ELF-1 (cell line): Measurements from ENCODE around the gene SSTR5.
A peak's percentile ranks its signal among the peaks of the same experiment; 100 is the strongest.

Source experiments
- DNase-seq: peaks from one replicate; pipeline ENCODE4 v3.0.0-alpha.2; 2016; ENCODE audit warnings: low read depth, low spot score

Gene SSTR5

DNA sequence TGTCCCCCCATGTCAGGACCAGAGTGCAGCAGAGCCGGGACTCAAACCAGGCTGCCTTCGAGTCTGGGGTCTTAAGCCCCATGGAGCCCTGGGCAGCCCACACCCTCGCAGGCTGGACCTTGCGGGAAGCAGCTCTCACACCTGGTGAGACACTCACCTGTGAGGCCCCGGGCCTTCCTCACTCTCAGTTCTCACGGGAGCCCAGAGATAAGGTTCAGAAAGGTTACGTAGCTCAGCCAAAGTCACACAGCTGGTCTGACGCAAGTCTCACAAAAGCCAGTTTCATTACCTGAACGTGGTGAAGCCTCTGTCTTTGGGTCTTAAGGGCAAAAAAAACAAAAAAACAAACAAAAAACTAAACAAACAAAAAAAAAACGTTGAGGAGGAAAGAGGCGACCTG lies 32.8 kb upstream of the SSTR5 start:
- no peak for DNase-seq

DNA sequence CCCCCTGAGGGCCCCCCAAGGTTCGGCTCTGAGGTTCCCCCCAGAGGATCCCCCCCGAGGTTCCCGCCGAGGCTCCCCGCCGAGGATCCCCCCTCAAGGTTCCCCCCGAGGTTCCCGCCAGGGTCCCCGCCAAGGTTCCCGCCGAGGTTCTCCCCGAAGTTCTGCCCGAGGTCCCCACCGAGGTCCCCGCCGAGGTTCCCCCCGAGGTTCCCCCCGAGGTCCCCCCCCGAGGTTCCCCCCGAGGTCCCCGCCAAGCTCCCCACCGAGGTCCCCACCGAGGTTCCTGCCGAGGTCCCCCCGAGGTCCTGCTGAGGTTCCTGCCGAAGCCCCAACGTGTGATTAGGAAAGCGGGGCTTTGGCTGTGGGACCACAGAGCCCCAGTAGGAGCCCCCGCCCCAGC lies 32.2 kb upstream of the SSTR5 start:
- no peak for DNase-seq

DNA sequence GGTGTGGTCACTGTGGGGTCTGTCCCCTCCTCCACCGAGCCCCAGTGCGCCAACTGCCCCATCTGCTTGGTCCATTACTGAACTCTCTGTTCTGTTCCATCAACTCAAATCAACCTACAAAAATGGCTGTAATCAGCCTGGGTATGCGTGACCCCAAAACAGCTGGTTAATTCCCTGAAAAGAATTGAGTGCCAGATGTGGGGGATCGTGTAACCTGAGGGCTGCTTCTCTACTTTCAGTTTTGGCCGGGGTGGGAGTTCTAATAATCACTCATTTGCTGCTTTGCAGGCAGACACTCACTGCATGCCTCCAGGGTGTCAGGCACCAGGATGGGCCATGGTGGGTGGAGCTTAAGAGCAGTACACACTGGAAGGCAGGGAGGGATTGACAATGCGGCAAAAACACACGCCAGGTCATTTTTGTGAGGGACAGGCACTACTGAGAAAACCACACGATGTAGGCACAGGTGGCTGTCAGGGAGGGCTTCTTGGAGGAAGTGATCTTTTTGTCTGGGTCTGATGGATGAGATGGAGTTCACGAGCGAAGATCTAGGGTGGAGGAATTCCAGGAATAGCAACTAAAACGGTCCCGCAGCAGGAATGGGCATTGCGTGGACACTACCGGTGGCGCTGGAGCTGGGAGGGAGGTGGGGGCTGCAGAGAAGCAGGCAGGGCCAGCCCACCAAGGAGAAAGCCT lies 30.4 kb upstream of the SSTR5 start:
- DNase-seq, result no peak

DNA sequence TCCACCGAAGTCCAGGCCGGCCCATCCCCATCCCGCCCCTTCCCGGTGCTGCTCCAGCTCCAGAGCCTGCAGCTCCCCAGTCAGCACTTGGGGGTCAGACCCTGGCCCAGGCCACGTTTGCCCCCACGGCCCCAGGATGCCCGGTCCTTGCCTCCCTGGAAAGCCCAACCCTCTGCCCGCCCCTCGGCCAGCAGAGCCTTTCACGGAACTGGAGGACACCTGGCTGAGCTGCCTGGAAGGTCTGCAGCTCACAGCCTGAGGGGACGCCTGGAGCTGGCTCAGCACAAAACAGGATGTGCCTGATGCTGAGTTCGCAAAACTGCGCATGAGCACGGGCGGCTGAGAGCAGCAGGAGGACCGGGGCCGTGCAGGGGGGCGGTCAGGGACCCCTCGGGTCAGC lies 29.7 kb upstream of the SSTR5 start:
- peak; percentile 77 for DNase-seq

DNA sequence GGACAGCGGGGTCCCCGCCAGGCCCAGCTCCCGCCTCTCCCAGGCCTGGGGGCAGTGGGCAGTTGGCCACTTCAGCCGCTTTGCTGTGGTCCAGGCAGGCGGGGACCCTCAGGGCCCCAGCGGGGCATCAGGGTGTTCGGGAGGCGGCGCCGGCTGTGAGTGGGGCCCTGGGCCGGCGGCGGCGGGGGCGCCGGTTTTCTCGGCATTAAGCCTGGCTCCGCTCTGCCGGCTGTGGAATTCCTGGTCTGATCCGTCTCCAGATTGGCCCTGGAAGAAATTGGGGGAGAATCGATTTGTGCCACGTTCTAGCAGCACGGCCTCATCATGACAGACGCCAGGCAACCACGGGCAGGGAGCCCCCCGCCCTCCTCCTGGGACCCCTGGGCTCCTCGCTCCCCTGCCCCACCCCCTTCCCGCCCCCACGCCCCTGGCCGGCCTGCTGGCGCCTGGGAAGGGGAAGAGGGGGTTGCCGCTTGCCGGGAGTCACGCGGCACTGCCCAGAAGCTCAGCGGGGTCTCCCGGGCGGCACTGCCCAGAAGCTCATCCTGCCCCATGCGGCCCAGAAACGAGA lies 28.6 kb upstream of the SSTR5 start:
- no peak for DNase-seq

DNA sequence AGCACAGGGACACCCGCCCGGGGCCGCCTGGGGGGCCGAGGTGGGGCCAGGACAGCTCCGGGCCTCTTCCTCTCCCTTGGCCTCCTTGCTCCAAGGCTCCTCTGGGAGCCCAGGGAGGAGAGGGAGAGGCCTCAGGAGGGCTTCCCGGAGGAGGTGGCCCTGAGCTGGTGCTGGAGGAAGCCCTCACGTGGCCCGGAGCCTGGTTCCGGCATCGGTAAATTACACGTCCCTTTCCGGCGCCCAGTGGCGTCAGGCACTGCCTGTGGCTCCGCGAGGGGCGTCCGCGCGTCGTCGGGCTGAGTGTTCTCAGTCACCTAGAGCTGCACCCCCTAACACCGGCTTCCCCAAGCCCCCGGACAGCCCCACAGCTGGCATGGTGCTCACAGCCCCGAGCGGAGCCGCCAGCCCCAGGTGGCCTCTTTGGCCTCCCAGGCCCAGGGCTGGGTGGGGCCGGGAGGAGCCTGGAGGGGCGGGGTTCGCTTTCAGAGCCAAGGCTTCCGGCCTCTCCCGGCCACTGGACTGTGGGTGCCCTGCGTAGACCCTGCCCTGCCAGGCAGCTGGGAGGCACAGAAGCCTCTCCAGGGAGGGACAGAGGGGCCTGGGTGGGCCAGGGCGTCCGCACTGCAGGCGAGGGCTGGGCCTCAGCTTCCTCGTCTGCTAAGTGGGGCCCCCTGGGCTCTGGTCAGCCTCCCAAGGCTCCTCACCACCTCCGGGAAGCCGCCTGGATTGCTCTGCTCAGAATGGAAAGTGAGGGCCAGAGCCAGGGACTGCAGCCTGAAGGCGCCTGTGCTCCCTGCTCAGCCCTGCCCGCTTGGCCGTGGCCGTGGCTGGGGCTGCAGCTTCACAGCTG lies 27.9 kb upstream of the SSTR5 start:
- DNase-seq, result no peak

DNA sequence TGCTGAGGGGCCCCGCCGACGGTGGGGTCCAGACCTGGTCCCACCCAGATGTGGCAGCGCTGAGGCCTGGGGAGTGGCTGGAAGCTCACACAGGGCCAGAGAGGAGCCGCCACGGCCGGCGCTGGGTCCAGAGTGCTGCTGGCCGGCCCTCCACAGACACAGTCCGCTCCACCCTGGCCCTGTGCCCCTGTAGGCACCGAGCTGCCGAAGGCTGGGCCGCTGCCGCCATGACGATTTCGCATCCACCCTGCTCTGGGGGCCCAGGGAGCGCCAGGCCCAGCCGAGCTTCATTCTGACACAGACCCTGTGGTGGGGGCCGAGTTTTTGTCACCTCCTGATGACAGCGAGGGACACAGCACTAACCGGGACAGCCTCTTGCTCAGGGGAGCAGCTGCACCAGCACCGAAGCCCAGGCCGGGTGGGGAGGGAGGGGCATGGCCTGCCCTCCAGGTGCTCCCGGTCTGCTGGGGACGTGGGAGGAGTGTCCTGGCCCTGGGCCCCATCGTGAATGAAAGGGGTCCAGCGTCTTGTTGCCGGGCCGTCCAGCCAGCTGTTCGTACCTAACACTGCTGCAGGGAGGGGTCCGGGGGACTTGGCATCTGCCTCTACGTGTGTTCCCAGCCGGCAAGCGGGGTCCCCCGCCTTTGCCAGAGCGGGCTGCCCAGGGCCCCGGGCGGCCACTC lies 27.1 kb upstream of the SSTR5 start:
- no peak for DNase-seq

DNA sequence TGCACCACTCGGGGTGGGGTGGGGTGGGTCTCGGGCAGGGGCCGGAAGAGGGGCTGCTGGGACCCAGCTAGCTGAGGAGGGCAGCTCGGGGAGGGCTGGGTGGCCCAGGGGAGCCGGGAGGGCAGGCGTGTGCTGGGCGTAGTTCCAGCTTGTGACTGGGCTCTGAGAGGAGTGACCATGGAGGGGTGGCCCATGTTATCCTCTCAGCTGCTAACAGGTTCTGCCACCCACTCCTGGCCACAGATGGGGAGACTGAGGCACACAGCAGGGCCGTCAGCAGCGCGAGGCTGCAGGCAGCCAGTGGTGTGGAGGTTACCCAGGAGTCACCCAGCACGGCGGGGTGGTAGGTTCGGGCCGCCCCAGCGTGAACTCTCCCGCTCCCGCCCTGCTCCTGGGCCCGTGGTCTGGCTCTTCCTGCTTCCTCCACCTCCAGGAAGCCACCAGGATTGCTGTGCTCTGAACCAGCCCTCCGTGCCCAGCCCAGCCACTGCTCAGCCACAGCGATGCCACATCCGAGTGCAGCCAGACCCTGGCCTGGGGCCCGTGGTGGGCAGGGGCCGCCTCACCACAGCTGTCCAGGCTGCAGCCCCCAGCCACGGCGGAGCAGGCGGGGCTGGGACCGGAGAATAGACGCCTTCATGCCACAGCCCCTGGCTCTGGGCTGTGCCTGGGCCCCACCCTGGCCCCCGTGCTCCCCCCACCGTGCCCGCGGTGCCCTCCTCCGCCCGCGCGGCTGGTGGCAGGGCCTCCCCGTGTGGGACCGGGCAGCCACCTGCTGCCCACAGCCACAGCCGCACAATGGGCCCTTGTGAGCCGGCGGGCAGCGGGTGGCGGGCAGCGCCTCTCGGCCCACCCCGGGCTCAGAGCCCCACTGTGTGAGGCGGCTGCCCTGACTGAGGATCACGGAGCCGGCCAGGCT lies 26.3 kb upstream of the SSTR5 start:
- DNase-seq, result no peak

DNA sequence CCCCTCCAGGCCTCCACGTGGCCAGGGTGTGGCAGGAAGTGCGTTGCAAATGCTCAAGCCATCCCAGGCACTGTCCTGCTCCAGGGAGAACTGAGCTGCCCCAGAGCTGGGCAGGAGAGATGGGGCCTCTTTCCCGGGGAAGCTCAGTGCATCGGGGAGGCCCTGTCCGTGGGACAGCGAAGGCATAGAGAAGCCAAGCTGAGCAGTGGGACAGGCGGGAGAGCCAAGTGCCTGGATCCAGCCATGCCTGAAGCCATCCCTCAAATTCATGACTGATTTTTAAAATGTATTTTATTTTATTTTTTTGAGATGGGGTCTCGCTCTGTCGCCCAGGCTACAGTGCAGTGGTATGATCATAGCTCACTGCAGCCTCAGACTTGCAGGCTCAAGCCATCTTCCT lies 25.4 kb upstream of the SSTR5 start:
- DNase-seq, result no peak

DNA sequence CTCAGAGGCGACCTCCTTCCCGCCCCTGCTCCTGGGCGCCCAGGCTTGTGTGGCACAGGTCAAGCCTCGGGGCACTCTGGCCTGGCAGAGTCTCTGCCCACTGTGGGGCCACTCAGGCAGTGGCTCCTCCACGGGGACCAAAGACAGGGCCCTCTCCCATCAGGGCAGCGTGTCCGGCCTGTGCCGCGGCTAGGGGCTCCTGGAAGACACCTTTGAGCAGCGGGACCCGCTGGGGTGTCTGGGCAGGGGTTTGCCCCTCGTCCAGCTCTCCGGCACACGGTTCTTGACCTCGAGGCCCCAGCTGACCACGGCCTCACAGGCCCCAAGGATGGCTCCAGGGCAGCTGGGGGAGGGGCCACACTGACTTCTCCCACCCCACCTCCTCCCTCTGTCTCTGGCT lies 24.7 kb upstream of the SSTR5 start:
- DNase-seq, result no peak

DNA sequence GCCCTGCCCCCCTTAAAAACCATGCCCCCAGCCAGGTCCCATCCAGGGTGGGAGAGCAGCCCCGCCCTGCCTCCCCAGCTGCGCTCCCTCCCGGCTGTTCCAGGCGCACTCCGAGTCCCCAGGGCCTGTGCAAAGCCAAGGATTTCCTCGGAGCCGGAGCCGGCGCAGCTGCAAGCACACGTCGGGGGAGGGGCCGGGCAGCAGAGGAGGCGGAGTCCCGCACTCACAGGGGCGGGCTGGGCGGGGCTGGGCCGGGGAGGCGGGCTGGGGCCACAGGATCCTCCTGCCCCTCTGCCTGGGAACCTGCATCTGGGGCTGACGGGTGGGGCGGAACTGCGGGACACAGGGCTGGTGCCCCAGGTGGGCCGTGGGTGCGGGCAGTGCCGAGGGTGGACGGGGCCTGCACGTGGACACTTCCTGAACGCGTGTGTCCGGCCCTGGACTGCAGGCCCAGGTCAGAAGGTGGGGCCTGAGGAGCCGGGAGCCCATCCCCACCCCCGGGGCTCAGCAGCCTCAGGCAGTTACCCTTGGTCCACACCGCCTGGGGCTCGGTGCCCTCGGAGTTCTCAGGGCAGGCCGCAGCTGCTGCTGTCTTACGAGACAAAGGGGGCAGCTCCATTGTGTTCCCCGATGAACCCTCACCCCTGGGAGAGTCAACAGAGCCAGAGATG lies 24.0 kb upstream of the SSTR5 start:
- peak; percentile 67 for DNase-seq

DNA sequence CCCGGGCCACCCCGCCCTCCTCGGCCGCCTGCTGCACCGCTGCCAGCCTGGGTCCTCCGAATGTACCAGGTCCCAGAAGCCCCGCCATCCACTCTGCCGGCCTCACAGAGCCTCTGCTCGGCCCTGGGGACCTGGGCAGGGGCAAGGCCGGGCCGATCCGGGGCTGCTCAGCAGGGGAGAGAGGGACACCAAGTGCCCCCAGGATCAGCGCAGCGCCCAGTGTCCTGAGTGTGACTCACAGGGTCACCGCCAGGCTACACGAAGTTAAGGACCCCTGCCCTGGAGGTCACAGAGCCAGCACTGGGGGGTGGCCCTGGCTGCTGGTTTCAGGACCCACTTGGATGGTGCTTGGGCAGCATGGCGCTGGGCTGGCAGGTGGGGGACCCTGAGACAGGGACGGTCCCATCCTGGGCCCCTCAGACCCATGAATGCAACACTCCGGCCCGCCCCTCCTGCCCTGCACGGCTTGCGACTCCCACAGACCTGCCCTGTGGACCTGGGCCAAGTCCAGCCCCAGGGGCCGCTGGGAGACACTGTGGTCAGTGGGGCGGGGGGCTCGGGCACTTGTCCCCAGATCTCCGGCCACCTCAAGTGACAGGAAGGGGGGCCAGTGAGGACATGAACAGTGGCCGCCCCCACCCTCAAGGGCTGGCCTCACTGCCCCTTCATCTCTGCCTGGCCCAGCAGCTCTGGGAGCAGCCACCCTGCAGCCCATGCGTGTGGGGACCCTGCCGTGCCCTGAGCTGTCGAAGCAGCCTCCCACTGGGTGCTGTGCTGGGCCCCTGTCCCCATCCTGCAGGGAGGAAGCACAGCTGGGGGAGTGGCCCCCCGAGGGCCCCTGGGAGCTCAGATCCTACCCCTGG lies 23.2 kb upstream of the SSTR5 start:
- DNase-seq, result no peak

DNA sequence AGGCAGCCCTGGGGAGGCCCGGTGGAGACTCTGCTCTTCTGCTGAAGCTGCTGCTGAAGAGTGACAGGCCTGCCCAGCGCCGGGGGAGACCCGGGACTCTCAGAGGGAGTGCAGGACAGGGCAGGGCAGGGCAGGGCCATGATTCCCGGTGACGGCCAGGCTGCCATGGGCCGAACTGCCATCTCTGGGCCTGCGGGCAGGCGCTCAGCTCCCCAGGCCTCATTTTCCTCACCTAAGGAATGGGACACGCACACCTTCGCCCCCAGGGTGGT lies 22.6 kb upstream of the SSTR5 start:
- no peak for DNase-seq

DNA sequence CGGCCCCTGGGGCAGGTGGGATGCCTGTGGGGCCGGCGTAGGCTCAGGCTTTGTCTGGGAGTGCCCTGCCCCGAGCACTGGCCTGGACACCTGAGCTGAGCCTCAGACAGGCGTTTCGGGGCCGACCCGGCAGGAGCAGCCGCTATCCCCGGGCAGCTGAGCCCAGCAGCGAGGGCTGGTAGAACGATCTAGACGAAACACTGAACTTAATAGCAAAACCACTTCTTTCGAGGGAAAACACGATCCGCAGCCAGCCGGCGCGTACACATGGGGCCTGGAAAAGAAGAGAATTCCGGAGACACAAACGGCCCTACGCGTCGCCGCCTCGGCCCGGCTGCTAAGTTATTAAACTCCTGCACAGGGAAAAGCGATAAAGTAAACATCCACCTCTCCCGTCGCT lies 22.0 kb upstream of the SSTR5 start:
- no peak for DNase-seq

DNA sequence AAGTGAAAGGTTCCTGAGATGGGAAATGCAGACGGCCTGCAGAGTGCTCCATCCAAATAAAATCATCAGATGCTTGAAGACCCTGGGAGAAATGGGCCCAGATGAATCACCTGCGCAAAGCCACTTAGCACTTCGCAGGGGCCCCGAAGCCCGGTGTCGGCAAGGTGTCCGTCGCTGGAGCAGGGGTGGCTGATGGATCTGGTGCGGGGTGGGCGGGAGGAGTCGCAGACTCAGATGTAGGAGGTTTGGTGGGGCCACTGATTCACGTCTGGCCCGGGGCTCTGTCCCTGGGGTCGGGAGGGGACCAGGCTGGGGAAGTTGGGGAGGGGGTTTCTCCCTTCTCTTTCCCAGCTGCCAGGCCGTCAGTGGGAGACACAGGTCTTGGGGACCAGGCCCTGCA lies 21.6 kb upstream of the SSTR5 start:
- no peak for DNase-seq

DNA sequence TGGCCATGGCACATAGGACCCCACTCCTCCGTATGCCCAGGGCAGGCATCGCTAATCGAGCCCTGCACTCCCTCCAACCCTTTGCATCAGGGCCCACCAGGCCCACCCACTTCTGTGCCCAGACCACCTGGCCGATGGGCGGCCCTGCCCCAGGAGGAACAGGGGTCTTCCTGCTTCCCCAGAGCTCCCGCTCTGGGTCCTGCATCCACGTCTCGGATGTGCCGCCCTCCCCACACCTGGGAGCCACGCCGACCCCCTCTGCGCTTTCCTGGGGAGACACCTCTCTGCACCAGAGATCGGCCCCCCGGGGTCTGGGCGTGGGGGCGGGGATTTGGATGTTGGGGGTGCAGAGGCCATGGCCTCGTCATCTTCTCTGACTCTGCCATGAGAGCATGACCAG lies 21.1 kb upstream of the SSTR5 start:
- no peak for DNase-seq

DNA sequence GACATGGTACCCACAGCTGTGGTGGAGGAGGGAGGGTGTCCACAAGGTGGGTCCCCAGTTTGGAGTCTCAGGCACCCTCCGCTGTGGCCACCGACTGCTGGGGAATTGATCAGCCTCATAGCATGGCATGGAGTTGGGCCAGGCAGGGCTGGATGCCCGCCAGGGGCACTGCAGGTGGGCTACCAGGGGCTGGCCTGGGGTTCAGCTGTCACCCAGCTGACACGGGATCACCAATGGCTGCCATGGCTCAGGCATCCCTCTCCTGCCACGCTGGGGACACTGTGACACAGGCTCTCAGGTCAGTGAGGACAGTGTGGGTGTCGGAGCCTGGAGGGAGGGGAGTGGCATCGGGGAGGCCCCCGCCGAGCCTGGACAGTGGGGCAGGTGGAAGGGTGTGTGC lies 19.8 kb upstream of the SSTR5 start:
- no peak for DNase-seq

DNA sequence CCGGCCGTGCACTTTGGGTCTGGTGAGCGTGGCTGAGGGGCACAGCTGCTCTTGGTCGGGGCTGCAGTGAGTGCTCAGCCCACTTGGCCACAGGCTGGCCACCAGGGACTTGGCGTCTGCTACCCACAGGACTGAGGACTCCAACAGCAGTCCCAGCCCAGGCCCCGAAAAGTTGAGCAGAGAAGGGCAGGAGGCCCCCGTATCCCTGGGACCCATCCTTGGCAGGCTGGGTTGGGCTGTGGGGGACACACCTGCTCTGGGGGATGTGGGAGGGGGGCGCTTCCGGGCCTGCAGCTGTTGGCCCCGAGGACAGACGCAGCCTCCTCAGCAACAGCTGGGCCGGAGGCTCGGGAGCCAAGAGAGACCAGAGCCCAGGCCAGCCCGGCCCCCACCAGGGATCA lies 19.4 kb upstream of the SSTR5 start:
- DNase-seq, result no peak

DNA sequence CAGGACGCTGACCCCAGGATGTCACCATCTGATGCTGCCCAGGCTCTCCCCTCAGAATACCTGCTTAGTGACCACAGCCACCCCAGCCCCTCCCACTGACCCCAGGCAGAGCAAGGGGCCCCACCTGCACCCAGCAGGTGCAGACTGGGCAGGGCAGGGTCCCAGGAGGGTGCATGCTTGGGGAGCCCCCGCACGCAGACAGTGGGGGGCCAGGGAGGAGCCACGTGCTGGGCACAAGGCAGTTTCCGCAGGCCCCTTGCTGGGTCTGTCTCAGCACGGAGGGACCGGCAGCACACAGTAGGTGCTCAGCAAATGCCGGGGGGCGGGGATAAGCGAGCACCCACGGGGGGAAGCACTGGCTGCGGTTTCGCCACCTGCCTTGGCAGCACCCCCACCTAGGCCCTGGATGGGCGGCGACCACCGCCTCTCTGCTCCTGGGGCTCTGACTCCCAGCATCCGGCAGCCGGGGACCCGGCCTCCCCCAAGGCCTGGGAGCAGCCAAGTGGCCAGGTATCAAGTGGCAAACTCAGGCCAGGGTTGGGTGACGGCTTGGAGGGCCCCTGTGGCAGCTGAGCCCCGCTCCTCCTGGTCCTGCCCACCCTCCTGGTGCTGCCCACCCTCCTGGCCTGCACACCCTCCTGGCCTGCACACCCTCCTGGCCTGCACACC lies 18.7 kb upstream of the SSTR5 start:
- DNase-seq, result no peak
